ENCODE measurements around the gene CCDC137. TPM values are rescaled to one million over a fixed set of nuclear protein-coding genes. Genes with fewer than 3 reads are reported as not detected.
A peak's percentile ranks its signal among the peaks of the same experiment; 100 is the strongest.

Gene CCDC137
- total RNA-seq, 3 donors from 2014 or later (not counting 1 experiment from before 2014, with no cell fraction given) = 15.6 to 24.2 (median 22.1) TPM

DNA sequence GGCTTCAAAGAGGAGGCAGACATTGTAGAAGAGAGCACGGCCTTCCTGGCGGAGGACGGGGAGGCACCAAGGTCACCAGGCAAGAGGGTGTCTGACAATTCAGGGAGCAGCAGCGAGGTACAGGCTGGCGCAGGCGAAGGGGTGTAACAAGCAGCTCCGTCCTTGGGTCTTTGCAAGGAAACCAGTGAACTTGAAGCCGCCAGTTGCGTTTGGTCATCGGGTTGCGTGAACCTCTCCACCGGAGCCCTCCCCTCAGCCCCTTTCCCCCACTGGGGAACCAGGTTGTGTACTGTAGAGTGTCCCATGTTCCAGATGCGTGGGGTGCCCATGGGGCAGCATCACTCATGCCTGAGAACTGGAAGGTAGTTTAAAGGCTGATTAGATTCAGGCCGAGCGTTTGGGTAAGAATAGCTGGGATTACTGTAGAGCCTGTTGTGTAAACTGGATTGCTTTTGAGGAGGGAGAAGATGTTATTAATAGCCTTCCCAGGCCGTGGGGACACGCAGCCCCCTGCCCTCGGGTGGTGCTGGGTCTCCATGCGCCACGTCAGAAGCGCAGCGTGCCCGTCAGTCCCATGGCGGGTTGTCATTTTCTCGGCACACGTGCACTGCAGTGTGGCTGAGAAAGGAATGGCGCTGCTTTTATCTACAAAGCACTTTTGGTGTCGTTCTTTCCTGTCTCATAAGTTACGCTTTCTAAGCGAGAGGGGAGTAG, 39.1 kb downstream of the CCDC137 start:
- no peaks in the 10 kb centered on the region for H3K27me3 ChIP-seq (ENCODE audit: control insufficient read depth, insufficient read depth, low read length)
- H3K27ac ChIP-seq (ENCODE audit: low read length) = no peak overlapping the region
- WGBS (ENCODE audit: insufficient coverage) = 92% methylated on average over 27 of the region's 30 CpGs
- peaks cover 44% of the 10 kb centered on the region for H3K4me1 ChIP-seq (ENCODE audit: control insufficient read depth, insufficient read depth, low read length)
- TF ChIP-seq, protein P1, sequence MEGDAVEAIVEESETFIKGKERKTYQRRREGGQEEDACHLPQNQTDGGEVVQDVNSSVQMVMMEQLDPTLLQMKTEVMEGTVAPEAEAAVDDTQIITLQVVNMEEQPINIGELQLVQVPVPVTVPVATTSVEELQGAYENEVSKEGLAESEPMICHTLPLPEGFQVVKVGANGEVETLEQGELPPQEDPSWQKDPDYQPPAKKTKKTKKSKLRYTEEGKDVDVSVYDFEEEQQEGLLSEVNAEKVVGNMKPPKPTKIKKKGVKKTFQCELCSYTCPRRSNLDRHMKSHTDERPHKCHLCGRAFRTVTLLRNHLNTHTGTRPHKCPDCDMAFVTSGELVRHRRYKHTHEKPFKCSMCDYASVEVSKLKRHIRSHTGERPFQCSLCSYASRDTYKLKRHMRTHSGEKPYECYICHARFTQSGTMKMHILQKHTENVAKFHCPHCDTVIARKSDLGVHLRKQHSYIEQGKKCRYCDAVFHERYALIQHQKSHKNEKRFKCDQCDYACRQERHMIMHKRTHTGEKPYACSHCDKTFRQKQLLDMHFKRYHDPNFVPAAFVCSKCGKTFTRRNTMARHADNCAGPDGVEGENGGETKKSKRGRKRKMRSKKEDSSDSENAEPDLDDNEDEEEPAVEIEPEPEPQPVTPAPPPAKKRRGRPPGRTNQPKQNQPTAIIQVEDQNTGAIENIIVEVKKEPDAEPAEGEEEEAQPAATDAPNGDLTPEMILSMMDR (IDR thresholded peaks at IDR 0.05) = no peak
- Mint-ChIP-seq H3K4me1 (peaks cover 17 to 28% of the 10 kb centered on the region in 2 donors), H3K4me3 (peak overlapping the region; percentile 35), H3K27me3 (ENCODE audit: low read depth in 2 of 2) (no peaks in the 10 kb centered on the region), H3K27ac (peak overlapping the region in 1 of 2 donors; percentile 33), H3K36me3 (no peaks in the 10 kb centered on the region), H3K9me3 (no peaks in the 10 kb centered on the region)
- no peaks in the 10 kb centered on the region for H3K9me3 ChIP-seq (ENCODE audit: control insufficient read depth, insufficient read depth, low read length)
- peaks cover 21% of the 10 kb centered on the region for H3K36me3 ChIP-seq (ENCODE audit: control insufficient read depth, insufficient read depth, low read length)
- no peak for DNase-seq
- ATAC-seq = no peak
- H3K4me3 ChIP-seq (ENCODE audit: low read length) = no peak overlapping the region
- intact Hi-C loops (cut with micrococcal nuclease) = no loop called here

DNA sequence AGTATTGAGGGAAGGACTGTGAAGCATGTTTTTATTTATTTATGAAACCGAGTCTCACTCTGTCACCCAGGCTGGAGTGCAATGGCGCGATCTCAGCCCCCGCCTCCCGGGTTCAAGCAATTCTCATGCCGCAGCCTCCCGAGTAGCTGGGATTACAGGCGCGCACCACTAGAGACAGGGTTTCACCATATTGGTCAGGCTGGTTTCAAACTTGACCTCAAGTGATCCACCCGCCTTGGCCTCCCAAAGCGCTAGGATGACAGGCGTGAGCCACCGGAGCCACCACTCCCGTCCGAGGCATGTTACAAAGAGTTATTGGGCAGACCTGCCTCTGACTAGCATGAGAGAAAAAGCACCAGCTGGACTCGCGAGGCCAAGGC, 39.7 kb downstream of the CCDC137 start:
- H3K27me3 ChIP-seq (ENCODE audit: control insufficient read depth, insufficient read depth, low read length) = no peaks in the 10 kb centered on the region
- H3K4me1 ChIP-seq (ENCODE audit: control insufficient read depth, insufficient read depth, low read length) = peaks cover 44% of the 10 kb centered on the region
- TF ChIP-seq, protein P1 (IDR thresholded peaks at IDR 0.05) = no peak
- ATAC-seq = no peak
- no peak overlapping the region for H3K4me3 ChIP-seq (ENCODE audit: low read length)
- no peaks in the 10 kb centered on the region for H3K9me3 Mint-ChIP-seq
- no peaks in the 10 kb centered on the region for H3K27me3 Mint-ChIP-seq (ENCODE audit: low read depth in 2 of 2)
- H3K4me3 Mint-ChIP-seq = no peak overlapping the region
- H3K36me3 Mint-ChIP-seq = no peaks in the 10 kb centered on the region
- no peak for DNase-seq
- H3K27ac ChIP-seq (ENCODE audit: low read length) = no peak overlapping the region
- peaks cover 21 to 28% of the 10 kb centered on the region in 2 donors for H3K4me1 Mint-ChIP-seq
- no peaks in the 10 kb centered on the region for H3K9me3 ChIP-seq (ENCODE audit: control insufficient read depth, insufficient read depth, low read length)
- intact Hi-C loops (cut with micrococcal nuclease) = no loop called here
- H3K27ac Mint-ChIP-seq = no peak overlapping the region
- 97% methylated on average over 17 of the region's 17 CpGs for WGBS (ENCODE audit: insufficient coverage)
- H3K36me3 ChIP-seq (ENCODE audit: control insufficient read depth, insufficient read depth, low read length) = peaks cover 15% of the 10 kb centered on the region

DNA sequence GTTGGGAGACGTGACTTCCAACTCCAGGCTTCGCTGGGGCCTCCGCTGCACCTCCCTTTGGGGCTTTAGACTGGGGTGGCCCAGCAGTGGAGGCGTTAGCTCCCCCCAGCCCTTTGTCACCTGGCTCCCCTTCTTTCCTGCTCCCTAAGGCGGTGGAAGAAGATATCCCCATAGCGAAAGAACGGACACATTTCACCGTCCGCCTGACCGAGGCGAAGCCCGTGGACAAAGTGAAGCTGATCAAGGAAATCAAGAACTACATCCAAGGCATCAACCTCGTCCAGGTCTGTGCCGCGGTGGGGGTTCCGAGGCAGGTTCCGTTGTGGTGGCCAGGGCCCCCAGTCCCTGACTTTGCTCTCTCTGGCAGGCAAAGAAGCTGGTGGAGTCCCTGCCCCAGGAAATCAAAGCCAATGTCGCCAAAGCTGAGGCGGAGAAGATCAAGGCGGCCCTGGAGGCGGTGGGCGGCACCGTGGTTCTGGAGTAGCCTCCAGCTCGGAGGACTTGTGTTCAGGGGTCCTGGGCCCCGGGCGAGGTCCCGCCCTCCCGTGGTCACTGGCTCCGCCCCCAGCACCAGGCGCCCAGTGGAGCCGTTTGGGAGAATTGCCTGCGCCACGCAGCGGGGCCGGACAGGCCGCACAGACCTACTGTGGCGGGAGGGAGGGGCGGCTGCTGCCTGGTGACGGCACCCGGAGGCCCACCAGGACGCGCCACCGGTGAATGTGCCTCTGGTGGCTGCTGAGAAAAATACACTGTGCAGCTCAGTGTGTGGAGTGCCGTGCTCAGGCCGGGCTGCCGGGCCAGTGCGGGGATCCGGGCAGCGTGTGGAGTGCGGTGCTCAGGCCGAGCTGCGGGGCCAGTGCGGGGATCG, 40.5 kb downstream of the CCDC137 start:
- Histone ChIP-seq H3K4me3 (ENCODE audit: low read length) (no peak overlapping the region), H3K27ac (ENCODE audit: low read length) (no peak overlapping the region), H3K4me1 (ENCODE audit: control insufficient read depth, insufficient read depth, low read length) (peaks cover 41% of the 10 kb centered on the region), H3K27me3 (ENCODE audit: control insufficient read depth, insufficient read depth, low read length) (no peaks in the 10 kb centered on the region), H3K36me3 (ENCODE audit: control insufficient read depth, insufficient read depth, low read length) (peaks cover 12% of the 10 kb centered on the region), H3K9me3 (ENCODE audit: control insufficient read depth, insufficient read depth, low read length) (no peaks in the 10 kb centered on the region)
- Mint-ChIP-seq H3K9me3 (no peaks in the 10 kb centered on the region), H3K4me3 (no peak overlapping the region), H3K4me1 (peaks cover 15 to 26% of the 10 kb centered on the region in 2 donors), H3K27me3 (ENCODE audit: low read depth in 2 of 2) (no peaks in the 10 kb centered on the region), H3K36me3 (no peaks in the 10 kb centered on the region), H3K27ac (no peak overlapping the region)
- no peak for DNase-seq
- WGBS (ENCODE audit: insufficient coverage) = 96% methylated on average over 54 of the region's 54 CpGs
- intact Hi-C loops (cut with micrococcal nuclease) = no loop called here
- no peak for ATAC-seq
- TF ChIP-seq, protein P1 (IDR thresholded peaks at IDR 0.05) = no peak

Data from natural killer cell (primary cell).